SK-MEL-5 (cell line): ENCODE data around the gene OPN4. TPM values are rescaled to one million over a fixed set of nuclear protein-coding genes. Genes with fewer than 3 reads are reported as not detected.

Experiments used
- DNase-seq: peaks from one replicate; pipeline ENCODE4 v3.0.0-alpha.2; 2016; ENCODE audit warnings: low read depth, low spot score
- in situ Hi-C: cut with HindIII; loops from 2 replicates; pipeline ENCODE4 v1.10.0; 2016; ENCODE audit warnings: low sequenced_read_pairs, high pct_unique_total_duplicates, low pct_unique_long_range_greater_than_20kb
- total RNA-seq: library from RNA; depleted of rRNA; stranded (reverse); fragments of >200 nt; shearing (Covaris generic); gene quantifications from 2 replicates; pipeline ENCODE4 v1.2.3, GENCODE V29; 2014

Gene OPN4
- total RNA-seq, 1 experiment from 2014 or later, result not detected

- in situ Hi-C loops, result no loop called here
- no peak for DNase-seq
Observed at GRCh38 chr10:86657396-86658011, 3.2 kb downstream of the OPN4 start.

GRCh38 chr10:86658261-86658741, 4.0 kb downstream of the OPN4 start:
- DNase-seq, result no peak
- in situ Hi-C loops, result no loop called here

GRCh38 chr10:86658751-86659150, 4.4 kb downstream of the OPN4 start:
- no peak for DNase-seq
- in situ Hi-C loops, result no loop called here

- in situ Hi-C loops, result no loop called here
Observed at GRCh38 chr10:86659161-86659691, 4.9 kb downstream of the OPN4 start.

GRCh38 chr10:86659721-86660453, 5.5 kb downstream of the OPN4 start:
- in situ Hi-C loops, result no loop called here
- DNase-seq, result no peak

More at GRCh38 chr10:86659161-86659691, 4.9 kb downstream of the OPN4 start:
- no peak for DNase-seq

GRCh38 chr10:86661161-86662025, 7.0 kb downstream of the OPN4 start:
- no peak for DNase-seq
- in situ Hi-C loops, result no loop called here

- in situ Hi-C loops, result no loop called here
- DNase-seq, result no peak
Observed at GRCh38 chr10:86662186-86663045, 8.1 kb downstream of the OPN4 start.

- in situ Hi-C loops, result no loop called here
- no peak for DNase-seq
Observed at GRCh38 chr10:86663046-86663345, 8.6 kb downstream of the OPN4 start.

GRCh38 chr10:86663576-86664339, 9.4 kb downstream of the OPN4 start:
- in situ Hi-C loops, result no loop called here

GRCh38 chr10:86664341-86665217, 10.2 kb downstream of the OPN4 start:
- in situ Hi-C loops, result no loop called here
- DNase-seq, result no peak

More at GRCh38 chr10:86663576-86664339, 9.4 kb downstream of the OPN4 start:
- DNase-seq, result no peak

- in situ Hi-C loops, result no loop called here
- DNase-seq, result no peak
Observed at GRCh38 chr10:86665218-86665607, 10.9 kb downstream of the OPN4 start.

- DNase-seq, result no peak
- in situ Hi-C loops, result no loop called here
Observed at GRCh38 chr10:86665868-86666267, 11.5 kb downstream of the OPN4 start.

- no peak for DNase-seq
- in situ Hi-C loops, result no loop called here
Observed at GRCh38 chr10:86666538-86666937, 12.2 kb downstream of the OPN4 start.

GRCh38 chr10:86667421-86668181, 13.3 kb downstream of the OPN4 start:
- in situ Hi-C loops, result no loop called here

More at GRCh38 chr10:86667421-86668181, 13.3 kb downstream of the OPN4 start:
- DNase-seq, result no peak
